HG03097 (cell line): ENCODE measurements around the gene ATG13.

ENCODE experiments used
- ATAC-seq: cut with Tn5 transposase; IDR thresholded peaks from one replicate; pipeline ENCODE4 v1.9.1; 2021; ENCODE audit not compliant: unreplicated experiment, low FRiP score

Gene ATG13

DNA sequence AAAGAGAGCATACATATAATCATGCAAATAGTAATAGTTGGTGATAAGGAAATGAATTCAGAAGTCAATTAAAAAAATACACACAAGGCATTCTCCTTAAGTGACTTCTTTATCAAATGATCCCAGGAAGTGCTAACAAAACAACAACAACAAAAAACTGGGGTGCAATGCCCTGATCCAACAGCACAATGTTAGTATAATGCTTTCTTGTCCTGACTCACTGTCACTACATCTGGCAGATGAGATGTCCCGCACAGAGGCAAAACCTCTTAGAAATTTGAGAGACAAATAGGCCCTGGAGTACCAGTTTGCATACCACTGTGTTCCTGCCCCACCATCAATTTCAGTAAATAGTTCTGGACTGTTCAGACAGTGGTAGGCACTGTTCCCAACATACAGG is 12.6 kb upstream of the ATG13 start:
- no peak for ATAC-seq

DNA sequence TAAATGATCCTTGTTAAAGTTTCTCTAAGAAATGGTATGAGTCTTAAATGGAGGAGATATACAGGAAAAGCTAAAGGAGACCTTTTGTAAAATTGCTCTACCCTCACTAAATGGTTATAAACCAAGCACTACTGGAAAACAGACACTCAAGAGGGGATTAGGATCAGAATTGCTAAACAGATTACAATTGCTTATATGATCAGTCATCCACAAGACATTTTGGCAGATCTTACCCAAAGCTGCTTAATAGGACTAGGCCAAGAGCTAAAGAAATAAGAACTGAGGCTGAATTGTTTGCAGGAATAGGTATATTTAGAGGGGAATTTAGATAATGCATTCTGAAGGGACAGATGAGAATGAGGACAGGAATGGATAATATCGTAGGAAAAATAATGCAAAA is 9.8 kb upstream of the ATG13 start:
- ATAC-seq: no peak

DNA sequence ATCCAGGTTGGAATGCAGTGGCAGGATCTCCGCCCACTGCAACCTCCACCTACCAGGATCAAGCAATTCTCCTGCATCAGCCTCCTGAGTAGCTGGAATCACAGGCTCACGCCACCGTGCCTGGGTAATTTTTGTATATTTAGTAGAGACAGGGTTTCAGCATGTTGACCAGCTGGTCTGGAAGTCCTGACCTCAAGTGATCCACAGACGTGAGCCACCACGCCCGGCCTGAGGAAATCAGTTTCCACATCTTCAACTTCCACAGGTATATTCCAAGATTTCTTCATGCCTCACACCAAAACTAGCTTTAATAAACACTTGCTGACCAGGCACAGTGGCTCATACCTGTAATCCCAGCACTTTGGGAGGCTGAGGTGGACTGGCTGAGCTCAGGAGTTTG is 8.0 kb upstream of the ATG13 start:
- no peak for ATAC-seq

DNA sequence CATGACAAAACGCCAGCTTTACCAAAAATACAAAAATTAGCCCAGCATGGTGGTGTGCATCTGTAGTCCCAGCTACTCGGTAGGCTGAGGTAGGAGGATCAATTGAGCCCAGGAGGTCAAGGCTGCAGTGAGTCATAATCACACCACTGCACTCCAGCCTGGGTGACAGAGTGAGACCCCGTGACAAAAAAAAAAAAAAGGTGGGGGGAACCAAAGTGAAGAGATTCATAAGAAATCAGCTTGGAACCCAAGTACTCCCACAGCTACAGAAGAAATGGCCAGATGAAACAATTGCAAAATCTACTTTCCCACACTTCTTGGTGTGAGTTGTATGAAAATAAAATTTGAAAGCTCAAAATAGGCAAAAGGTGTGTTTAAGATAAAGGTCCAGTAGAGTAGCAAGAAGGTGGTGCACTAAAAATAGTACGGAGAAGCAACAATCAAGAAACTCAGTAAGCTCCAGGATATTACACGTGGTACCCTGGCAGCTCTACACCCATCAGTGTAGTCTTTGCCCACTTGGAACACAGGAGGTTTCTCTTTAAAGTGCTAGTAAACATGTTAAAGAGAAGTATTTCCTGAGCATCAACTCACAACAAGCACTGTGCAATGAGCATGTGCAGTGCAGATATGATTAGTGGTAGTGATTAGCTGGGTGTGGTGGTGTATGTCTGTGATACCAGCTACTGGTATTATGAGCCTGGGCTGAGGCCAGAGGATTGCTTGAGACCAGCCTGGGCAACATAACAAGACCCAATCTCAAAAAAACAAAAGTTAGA is 5.6 kb upstream of the ATG13 start:
- no peak for ATAC-seq

DNA sequence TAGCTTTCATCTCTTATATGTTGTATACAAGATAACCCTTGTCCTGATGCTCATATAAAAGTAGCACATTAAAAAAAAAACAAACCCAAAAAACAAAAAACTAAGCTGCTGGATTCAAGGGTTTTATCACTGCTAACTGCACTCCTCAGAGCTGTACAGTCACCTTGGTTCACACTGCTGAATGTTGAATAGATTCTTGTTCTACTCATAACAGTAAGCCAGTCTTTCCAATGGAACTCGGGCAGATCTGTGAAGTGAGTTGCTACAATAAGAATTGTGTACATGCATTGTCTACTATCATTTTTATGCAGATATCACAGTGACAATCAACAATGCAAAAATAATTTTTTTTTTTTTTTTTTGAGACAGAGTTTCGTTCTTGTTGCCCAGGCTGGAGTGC is 5.0 kb upstream of the ATG13 start:
- ATAC-seq: no peak

DNA sequence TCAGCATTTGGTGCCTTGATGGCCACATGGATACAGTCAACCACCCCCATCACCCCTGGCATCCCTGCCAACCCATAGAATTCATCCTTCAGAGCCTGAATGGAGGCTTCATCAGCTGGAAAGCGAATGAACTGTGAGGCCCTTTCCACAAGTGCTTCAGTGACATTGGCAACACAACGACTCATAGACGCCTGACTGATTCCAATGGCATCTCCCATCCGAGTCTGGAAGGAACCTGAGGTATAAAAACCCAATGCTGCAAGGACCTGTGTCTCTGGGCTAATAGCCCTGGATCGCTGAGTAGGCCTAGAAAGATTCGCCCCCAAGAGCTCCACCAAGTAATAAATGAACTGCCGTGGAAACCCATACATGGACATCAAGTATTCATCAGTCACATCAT is 1.6 kb upstream of the ATG13 start:
- no peak for ATAC-seq

DNA sequence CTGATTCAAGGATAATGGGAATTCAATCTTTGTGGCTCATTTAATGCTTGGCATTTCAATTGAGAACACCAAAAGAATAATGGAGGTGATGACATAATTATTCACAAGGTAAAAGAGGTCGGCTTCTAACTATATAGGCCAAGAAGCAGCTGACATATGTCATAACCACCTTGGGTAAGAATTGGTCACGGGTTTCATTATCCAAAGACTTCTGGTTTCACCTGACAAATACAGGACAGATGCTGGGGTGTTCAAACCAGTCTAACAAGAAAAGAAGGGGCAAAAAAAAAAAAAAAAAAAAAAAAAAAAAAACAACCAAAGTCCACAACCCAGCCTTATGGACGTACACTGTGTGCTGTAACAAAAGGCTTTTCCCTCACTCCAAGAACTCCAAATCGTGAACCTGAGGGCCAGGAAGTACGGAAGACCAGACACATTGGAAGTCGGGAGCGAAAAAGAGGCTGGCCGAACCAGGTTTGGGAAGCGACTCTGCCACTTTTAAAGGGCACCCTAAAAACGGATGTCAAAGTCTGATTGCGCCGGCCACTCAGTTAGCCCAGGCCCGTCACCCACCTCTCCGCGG is 711 bp upstream of the ATG13 start:
- peak; percentile 2 for ATAC-seq

DNA sequence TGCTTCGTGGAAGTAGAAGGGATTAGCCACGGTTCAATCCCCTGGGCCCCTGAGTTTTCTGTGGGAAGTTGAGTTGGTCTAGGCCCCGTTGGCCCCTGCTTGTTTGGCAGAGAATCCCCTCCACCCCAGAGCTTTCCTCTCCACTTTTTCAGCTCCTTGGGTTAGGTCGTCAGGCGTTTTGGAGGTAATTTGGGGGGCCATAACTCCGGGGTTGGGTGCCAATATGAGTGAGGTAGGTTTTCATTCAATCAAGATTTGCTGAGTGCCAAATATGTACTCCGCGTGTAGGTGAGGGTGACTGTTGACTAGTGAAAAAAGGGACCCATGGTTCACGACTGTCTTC is 590 bp downstream of the ATG13 start:
- ATAC-seq: no peak

DNA sequence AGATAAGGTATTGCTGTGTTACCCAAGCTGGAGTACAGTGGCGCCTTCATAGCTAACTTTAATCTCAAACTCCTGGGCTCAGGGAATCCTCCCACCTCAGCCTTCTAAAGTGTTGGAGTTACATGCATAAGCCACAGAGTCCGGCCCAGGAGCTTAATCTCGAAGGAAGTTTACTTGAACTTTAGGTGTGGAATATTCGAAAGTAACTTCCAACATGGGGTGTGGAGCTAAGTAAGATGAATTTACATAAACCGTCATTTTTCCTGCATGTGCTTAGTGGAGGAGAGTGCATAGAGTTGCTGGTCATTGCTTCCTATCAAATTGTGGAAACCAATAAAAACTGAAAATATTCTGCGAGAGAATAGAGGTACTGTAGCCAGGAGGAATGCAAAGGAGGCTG is 1.5 kb downstream of the ATG13 start:
- ATAC-seq: no peak

DNA sequence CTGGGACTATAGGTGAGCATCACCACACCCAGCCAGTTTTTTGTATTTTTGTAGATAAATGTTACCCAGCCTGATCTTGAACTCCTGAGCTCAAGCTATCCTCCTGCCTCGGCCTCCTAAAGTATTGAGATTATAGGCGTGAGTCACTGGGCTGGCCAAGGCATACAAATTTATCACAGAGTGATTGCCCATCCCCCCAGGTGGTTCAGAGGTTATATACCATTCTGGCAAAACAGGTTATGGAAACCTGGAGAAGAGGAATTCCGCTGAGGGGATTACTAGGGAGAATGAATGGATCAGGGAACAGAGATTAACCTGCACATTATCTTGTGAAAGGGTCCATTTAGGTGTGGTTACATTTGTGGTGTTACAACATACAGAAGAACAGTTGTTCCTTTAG is 8.1 kb downstream of the ATG13 start:
- no peak for ATAC-seq

DNA sequence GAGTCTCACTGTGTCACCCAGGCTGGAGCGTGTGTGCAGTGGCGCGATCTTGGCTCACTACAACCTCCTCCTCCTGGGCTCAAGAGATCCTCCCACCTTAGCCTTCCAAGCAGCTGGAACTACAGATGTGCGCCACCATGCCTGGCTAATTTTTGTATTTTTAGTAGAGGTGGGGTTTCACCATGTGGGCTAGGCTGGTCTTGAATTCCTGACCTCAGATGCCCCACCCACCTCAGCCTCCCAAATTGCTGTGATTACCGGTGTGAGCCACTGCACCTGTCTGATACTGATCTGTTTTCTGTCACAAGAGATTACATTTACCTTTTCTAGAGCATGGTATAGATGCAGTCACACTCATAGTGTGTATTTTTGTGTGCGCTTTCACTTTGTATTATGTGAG is 11.6 kb downstream of the ATG13 start:
- no peak for ATAC-seq

DNA sequence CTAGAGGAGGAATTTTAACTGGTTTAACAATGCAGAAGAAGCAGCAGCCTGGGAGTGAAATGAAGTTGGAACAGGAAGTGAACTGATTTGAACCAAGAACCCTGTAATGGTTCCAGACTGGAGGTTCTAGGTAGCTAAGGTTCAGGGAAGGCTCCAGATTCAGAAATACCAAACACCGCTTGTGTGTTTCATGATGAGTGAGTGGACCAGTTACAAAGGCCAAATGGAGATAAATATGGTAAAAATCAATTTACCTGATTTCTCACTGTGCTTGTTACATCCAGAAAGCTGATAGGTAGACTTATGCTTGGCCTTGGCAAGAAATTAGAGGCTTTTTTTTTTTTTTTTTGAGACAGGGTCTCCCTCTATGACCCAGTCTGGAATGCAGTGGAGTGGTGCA is 12.9 kb downstream of the ATG13 start:
- ATAC-seq: no peak

DNA sequence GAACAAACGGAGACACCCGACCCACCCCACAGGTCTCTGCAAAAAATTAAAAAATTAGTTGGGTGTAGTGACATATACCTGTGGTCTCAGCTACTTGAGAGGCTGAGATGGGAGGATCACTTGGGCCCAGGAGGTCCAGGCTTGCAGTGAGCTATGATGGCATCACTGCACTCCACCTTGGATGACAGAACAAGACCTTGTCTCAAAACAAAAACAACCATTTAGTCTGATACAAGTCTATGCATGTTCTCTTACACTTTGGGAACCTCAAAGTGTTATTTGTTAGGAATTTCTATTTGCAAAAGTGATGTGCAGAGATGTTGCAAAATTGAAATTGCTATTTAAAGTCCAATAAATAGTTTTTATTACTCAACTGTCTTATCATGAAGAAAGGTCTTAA is 14.3 kb downstream of the ATG13 start:
- ATAC-seq: no peak

DNA sequence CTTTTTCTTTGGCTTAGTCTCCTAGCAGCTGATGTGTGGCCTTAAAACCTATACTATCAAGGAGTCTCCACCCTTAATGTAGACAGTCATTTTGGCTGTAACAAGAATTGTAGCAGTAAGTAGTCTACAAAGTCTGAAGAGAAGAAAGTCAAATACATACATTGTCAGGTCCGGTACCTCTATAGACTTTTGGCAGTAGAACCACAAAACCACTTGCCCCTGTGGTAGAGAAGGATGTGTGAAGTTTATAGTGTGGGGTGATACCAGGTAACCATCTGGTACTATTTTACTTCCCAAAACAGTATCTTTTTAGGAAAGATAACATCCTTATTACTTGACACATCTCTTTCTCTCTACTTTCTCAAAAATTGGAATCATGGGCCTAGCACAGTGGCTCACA is 15.1 kb downstream of the ATG13 start:
- no peak for ATAC-seq

DNA sequence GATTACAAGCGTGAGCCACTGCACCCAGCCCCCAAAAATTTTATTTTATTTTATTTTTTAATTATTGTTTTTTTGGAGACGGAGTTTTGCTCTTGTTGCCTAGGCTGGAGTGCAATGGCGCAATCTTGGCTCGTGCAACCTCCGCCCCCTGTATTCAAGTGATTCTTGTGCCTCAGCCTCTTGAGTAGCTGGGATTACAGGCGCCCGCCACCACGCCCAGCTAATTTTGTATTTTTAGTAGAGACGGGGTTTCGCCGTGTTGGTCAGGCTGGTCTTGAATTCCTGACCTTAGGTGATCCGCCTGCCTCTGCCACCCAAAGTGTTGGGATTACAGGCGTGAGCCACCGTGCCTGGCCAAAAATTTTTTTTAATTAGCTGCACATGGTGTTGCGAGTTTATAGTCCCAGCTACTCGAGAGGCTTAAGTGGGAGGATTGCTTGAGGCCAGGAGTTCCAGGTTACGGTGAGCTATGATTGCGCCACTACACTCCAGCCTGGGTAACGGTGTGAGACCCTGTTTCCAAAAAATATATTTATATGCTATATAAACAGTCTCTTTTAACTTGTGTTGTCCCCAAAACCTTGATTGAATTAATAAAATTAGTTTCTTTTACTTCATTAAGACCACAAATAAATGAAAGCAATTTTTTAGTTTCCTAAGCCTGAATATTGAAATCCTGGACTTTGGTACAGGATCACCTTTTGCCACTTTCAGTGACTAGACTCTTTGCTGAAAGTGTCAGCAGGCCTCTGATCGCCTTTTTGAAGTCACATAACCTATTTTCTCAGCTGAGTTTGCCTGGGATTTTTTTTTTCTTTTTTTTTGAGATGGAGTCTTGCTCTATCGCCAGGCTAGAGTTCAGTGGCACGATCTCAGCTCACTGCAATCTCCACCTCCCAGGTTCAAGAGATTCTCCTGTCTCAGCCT is 16.2 kb downstream of the ATG13 start:
- ATAC-seq: no peak

DNA sequence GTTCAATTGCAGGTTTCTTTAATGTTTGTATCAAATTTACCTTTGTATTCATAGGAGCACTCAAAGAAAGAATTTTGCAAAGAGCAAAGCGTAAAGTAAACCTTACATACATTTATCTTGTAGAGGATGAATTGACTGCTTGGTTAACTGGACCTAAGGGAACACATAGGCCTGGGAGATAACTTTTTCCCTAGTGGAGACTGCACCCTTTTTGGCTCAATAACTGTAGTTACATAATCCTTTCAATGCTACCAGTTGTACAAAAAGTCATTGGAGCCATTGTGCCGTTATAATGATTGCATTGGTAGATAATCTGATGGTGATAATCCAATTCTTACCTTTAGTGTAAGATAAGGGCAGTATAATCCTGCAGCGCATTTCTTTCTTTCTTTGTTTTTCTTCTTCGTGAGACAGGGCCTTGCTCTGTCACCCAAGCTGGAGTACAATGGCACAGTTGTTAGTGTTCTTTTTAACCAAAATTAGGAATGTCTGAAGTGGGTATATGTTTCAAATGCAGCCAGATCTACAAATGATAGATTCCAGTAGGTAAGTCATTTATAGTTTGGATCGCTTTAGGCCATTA is 18.3 kb downstream of the ATG13 start:
- ATAC-seq: no peak

DNA sequence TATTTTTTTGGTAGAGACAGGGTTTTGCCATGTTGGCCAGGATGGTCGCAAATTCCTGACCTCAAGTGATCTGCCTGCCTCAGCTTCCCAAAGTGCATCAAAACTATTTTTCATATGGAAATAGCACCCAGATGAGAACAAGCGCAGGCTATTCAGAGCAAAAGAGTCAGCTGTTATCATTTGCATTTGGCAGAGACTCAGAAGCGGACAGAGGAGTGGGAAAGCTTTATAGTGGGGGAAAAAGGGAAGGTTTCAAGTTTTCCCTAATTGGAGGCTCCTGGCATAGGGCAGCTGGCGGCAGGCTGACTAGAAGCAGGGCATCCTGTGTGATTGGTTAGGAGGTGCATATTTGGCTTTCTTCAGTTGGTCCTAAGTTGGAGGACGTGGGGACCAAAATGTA is 20.2 kb downstream of the ATG13 start:
- ATAC-seq: no peak

DNA sequence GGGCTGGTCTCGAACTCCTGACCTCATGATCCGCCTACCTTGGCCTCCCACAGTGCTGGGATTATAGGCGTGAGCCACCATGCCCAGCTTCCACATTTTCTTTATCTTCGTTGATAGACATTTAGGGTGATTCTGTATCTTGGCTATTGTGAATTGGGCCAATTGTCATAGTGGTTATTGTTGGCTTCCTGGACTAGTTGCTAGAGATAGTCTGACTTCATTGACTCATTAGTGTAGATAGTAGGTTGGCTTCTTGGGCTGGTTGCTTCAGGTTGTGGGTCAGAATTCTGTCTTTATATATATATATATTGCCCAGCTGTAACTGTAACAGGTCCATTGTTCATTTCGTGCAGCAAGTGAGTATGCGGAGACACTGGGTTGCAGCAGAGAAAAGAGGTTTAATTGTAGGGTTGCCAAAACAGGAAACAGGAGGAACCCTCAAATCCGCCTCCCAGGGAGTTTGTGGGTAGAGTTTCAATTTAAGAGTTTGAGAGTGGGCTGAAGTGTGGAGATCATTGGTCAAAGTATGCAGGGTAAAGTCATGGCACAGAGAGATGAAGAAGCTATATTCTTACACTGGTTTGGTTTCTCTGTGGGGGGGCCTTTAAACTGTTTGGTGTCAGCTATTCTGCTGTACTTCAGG is 22.0 kb downstream of the ATG13 start:
- ATAC-seq: no peak

DNA sequence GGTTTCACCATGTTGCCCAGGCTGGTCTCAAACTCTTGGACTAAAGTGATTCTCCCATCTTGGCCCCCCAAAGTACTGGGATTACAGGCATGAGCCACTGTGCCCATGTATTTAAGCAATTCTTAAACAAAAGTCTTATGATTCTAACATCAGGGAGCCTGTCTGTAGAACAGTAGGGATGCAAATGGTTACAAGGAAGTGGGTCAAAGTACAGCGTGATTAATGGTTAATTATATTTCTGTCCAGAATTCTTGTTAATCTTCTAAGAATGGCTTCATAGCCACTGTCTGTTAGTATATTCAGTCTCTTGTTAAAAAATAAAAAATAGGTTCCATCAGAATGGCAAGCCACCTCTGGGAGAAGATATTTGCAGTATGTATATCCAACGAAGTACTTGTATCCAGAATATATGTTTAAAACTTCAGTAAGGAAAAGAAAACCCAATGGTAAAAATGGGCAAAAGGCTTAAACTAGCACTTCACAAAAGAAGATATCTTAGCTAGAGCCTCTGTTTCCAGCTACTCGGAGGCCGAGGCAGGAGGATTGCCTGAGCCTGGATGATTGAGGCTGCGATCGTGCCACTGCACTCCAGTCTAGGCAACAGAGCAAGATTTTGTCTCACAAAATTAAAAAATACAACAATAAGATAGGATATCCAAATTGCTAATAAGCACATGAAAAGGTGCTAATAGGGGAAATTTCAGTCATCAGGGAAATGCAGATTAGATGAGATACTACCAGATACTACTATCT is 22.9 kb downstream of the ATG13 start:
- no peak for ATAC-seq

DNA sequence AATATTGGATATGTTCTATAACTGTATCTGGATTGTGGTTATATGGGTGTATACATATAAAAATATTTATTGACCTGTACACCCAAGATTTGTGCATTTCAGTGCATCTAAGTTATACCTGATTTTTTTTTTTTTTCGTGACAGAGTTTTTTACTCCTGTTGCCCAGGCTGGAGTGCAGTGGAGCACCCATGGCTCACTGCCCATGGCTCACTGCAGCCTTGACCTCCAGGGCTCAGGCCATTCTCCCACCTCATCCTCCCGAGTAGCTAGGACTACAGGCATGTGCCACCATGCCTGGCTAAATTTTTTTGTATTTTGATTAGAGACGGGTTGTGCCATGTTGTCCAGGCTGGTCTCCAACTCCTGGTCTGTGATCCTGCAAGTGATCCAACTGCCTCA is 24.3 kb downstream of the ATG13 start:
- no peak for ATAC-seq
